ENCODE data around the gene MMP24OS. TPM values are rescaled to one million over a fixed set of nuclear protein-coding genes. Genes with fewer than 3 reads are reported as not detected.
A peak's percentile ranks its signal among the peaks of the same experiment; 100 is the strongest.
"Not testable (repeated sequence)": the region's sequence is repeated elsewhere in the genome, so short reads cannot be mapped to it uniquely, and the experiment has no call there.

Gene MMP24OS
- total and polyA plus RNA-seq, 8 donors = 16.2 to 82.4 (median 38.6) TPM

GRCh38 chr20:35260426-35260825 lies 17.5 kb downstream of the MMP24OS start:
- Histone ChIP-seq H3K27ac (no peak overlapping the region), H3K4me3 (no peak overlapping the region), H3K4me1 (peaks cover 13 to 34% (median 22%) of the 10 kb centered on the region in 4 donors), H3K36me3 (peaks cover 0 to 23% (median 8%) of the 10 kb centered on the region in 4 donors), H3K27me3 (no peaks in the 10 kb centered on the region), H3K9me3 (no peaks in the 10 kb centered on the region)
- DNase-seq = no peak
- TF ChIP-seq EP300 (IDR thresholded peaks at IDR 0.05) = no peak
- TF ChIP-seq POLR2A (IDR thresholded peaks at IDR 0.05) = no peak
- TF ChIP-seq POLR2AphosphoS5 (IDR thresholded peaks at IDR 0.05) = no peak
- TF ChIP-seq CTCF (IDR thresholded peaks at IDR 0.05) = no peak
- 89 to 98% (median 93%) methylated on average over 6 of the region's 6 CpGs for WGBS, 5 donors
- intact Hi-C loops (cut with DNase I; ENCODE audit: low total_unique reads) = loop anchor here (10.0 kb wide), 1 partner anchor 116 kb away; the partner anchor contains the start of gene EDEM2

- H3K27ac ChIP-seq = no peak overlapping the region
- intact Hi-C loops (cut with DNase I; ENCODE audit: low total_unique reads) = no loop called here
- WGBS, 5 donors = 37 to 48% (median 39%) methylated on average over 8 of the region's 8 CpGs
Measured at GRCh38 chr20:35257175-35257909, 20.6 kb downstream of the MMP24OS start.

GRCh38 chr20:35254448-35254999 lies 23.4 kb downstream of the MMP24OS start:
- Histone ChIP-seq H3K27ac (no peak overlapping the region), H3K9me3 (no peaks in the 10 kb centered on the region), H3K27me3 (no peaks in the 10 kb centered on the region), H3K4me3 (no peak overlapping the region), H3K4me1 (peaks cover 7 to 17% (median 13%) of the 10 kb centered on the region in 4 donors), H3K36me3 (peaks cover 0 to 21% (median 12%) of the 10 kb centered on the region in 4 donors)
- intact Hi-C loops (cut with DNase I; ENCODE audit: low total_unique reads) = no loop called here
- 91 to 95% (median 94%) methylated on average over 12 of the region's 12 CpGs for WGBS, 5 donors
- no peak for DNase-seq
- TF ChIP-seq POLR2AphosphoS5 (IDR thresholded peaks at IDR 0.05) (no peak), CTCF (IDR thresholded peaks at IDR 0.05) (no peak), EP300 (IDR thresholded peaks at IDR 0.05) (no peak), POLR2A (IDR thresholded peaks at IDR 0.05) (no peak)

More at GRCh38 chr20:35257175-35257909, 20.6 kb downstream of the MMP24OS start:
- TF ChIP-seq POLR2A (IDR thresholded peaks at IDR 0.05) (no peak), EP300 (IDR thresholded peaks at IDR 0.05) (no peak), POLR2AphosphoS5 (IDR thresholded peaks at IDR 0.05) (no peak), CTCF (IDR thresholded peaks at IDR 0.05) (no peak)
- DNase-seq = no peak
- no peaks in the 10 kb centered on the region for H3K9me3 ChIP-seq
- H3K4me3 ChIP-seq = no peak overlapping the region
- H3K27me3 ChIP-seq = no peaks in the 10 kb centered on the region
- H3K4me1 ChIP-seq = peaks cover 3 to 17% (median 9%) of the 10 kb centered on the region in 4 donors
- H3K36me3 ChIP-seq = peaks cover 0 to 27% (median 16%) of the 10 kb centered on the region in 4 donors

- H3K27ac ChIP-seq = no peak overlapping the region
- no peak for TF ChIP-seq EP300 (IDR thresholded peaks at IDR 0.05)
- no peak for TF ChIP-seq POLR2A (IDR thresholded peaks at IDR 0.05)
- no peak for TF ChIP-seq CTCF (IDR thresholded peaks at IDR 0.05)
- no peak for TF ChIP-seq POLR2AphosphoS5 (IDR thresholded peaks at IDR 0.05)
- 48 to 62% (median 58%) methylated on average over 3 of the region's 3 CpGs for WGBS, 5 donors
- peaks cover 7 to 15% (median 11%) of the 10 kb centered on the region in 4 donors for H3K4me1 ChIP-seq
- H3K36me3 ChIP-seq = peaks cover 0 to 17% (median 12%) of the 10 kb centered on the region in 4 donors
- intact Hi-C loops (cut with DNase I; ENCODE audit: low total_unique reads) = no loop called here
- no peaks in the 10 kb centered on the region for H3K9me3 ChIP-seq
- no peak overlapping the region for H3K4me3 ChIP-seq
- no peak for DNase-seq
- no peaks in the 10 kb centered on the region for H3K27me3 ChIP-seq
Measured at GRCh38 chr20:35253010-35253409, 24.9 kb downstream of the MMP24OS start.

GRCh38 chr20:35252598-35252997 lies 25.3 kb downstream of the MMP24OS start:
- peaks cover 0 to 17% (median 12%) of the 10 kb centered on the region in 4 donors for H3K36me3 ChIP-seq
- H3K4me3 ChIP-seq; H3K27me3 ChIP-seq; intact Hi-C loops (cut with DNase I; ENCODE audit: low total_unique reads); H3K9me3 ChIP-seq; DNase-seq: not testable (repeated sequence)
- H3K27ac ChIP-seq = peak overlapping the region in 1 of 5 donors; percentile 20
- 76 to 100% (median 79%) methylated on average over 1 to 2 of the region's 2 CpGs for WGBS, 5 donors
- peaks cover 3 to 11% (median 9%) of the 10 kb centered on the region in 4 donors for H3K4me1 ChIP-seq
